Measurements from ENCODE around the gene G6PC3.

- TF ChIP-seq SP1 (IDR thresholded peaks at IDR 0.05; ENCODE audit: low read depth, low read length) (no peak), HDAC6 (IDR thresholded peaks at IDR 0.05; ENCODE audit: unreplicated experiment) (no peak), GABPA (IDR thresholded peaks at IDR 0.05; ENCODE audit: low read depth) (no peak)
- TF ChIP-seq, protein P1, sequence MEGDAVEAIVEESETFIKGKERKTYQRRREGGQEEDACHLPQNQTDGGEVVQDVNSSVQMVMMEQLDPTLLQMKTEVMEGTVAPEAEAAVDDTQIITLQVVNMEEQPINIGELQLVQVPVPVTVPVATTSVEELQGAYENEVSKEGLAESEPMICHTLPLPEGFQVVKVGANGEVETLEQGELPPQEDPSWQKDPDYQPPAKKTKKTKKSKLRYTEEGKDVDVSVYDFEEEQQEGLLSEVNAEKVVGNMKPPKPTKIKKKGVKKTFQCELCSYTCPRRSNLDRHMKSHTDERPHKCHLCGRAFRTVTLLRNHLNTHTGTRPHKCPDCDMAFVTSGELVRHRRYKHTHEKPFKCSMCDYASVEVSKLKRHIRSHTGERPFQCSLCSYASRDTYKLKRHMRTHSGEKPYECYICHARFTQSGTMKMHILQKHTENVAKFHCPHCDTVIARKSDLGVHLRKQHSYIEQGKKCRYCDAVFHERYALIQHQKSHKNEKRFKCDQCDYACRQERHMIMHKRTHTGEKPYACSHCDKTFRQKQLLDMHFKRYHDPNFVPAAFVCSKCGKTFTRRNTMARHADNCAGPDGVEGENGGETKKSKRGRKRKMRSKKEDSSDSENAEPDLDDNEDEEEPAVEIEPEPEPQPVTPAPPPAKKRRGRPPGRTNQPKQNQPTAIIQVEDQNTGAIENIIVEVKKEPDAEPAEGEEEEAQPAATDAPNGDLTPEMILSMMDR (IDR thresholded peaks at IDR 0.05 in 2 of 3, conservative IDR thresholded peaks at IDR 0.05 in 1 of 3; ENCODE audit: control insufficient read depth in 2 of 3, extremely low read depth in 1 of 3, insufficient read depth in 1 of 3, low read depth in 3 of 3, low read length in 3 of 3) = no peak
- TF ChIP-seq, protein P2, sequence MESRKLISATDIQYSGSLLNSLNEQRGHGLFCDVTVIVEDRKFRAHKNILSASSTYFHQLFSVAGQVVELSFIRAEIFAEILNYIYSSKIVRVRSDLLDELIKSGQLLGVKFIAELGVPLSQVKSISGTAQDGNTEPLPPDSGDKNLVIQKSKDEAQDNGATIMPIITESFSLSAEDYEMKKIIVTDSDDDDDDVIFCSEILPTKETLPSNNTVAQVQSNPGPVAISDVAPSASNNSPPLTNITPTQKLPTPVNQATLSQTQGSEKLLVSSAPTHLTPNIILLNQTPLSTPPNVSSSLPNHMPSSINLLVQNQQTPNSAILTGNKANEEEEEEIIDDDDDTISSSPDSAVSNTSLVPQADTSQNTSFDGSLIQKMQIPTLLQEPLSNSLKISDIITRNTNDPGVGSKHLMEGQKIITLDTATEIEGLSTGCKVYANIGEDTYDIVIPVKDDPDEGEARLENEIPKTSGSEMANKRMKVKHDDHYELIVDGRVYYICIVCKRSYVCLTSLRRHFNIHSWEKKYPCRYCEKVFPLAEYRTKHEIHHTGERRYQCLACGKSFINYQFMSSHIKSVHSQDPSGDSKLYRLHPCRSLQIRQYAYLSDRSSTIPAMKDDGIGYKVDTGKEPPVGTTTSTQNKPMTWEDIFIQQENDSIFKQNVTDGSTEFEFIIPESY (IDR thresholded peaks at IDR 0.05) = no peak
These were observed 26.5 kb upstream of the G6PC3 start for GRCh38 chr17:44044071-44044470.
